CD1c-positive myeloid dendritic cell (primary cell): ENCODE results near the gene BCL10.
A peak's percentile ranks its signal among the peaks of the same experiment; 100 is the strongest.

Source experiments
- DNase-seq: peaks from one replicate; pipeline ENCODE4 v3.0.0-alpha.2; 2016; ENCODE audit errors: extremely low spot score

BCL10 gene

GRCh38 chr1:85297855-85298629, 21.6 kb upstream of the BCL10 start:
- DNase-seq = peak; percentile 8

GRCh38 chr1:85297538-85297854, 21.1 kb upstream of the BCL10 start:
- DNase-seq = no peak

- DNase-seq = no peak
Observed at GRCh38 chr1:85296980-85297379, 20.5 kb upstream of the BCL10 start.

- DNase-seq = no peak
Observed at GRCh38 chr1:85295654-85296053, 19.2 kb upstream of the BCL10 start.

GRCh38 chr1:85295006-85295431, 18.6 kb upstream of the BCL10 start:
- no peak for DNase-seq

- DNase-seq = no peak
Observed at GRCh38 chr1:85290826-85291225, 14.4 kb upstream of the BCL10 start.

- DNase-seq = no peak
Observed at GRCh38 chr1:85289848-85290335, 13.5 kb upstream of the BCL10 start.

- no peak for DNase-seq
Observed at GRCh38 chr1:85289207-85289847, 12.9 kb upstream of the BCL10 start.

- no peak for DNase-seq
Observed at GRCh38 chr1:85284202-85284601, 7.8 kb upstream of the BCL10 start.

GRCh38 chr1:85283475-85284199, 7.2 kb upstream of the BCL10 start:
- no peak for DNase-seq

- no peak for DNase-seq
Observed at GRCh38 chr1:85282424-85282823, 6.0 kb upstream of the BCL10 start.

- DNase-seq = no peak
Observed at GRCh38 chr1:85280636-85281035, 4.2 kb upstream of the BCL10 start.

- no peak for DNase-seq
Observed at GRCh38 chr1:85279458-85280080, 3.1 kb upstream of the BCL10 start.

GRCh38 chr1:85278853-85279314, 2.5 kb upstream of the BCL10 start:
- peak; percentile 84 for DNase-seq

GRCh38 chr1:85277802-85278201, 1.4 kb upstream of the BCL10 start:
- peak; percentile 13 for DNase-seq

- DNase-seq = no peak
Observed at GRCh38 chr1:85276978-85277639, 677 bp upstream of the BCL10 start.

GRCh38 chr1:85275701-85276214, 674 bp downstream of the BCL10 start:
- DNase-seq = peak; percentile 49

- DNase-seq = peak; percentile 83
Observed at GRCh38 chr1:85274969-85275453, 1.4 kb downstream of the BCL10 start.

- DNase-seq = no peak
Observed at GRCh38 chr1:85273397-85273796, 3.0 kb downstream of the BCL10 start.

- DNase-seq = no peak
Observed at GRCh38 chr1:85268801-85269585, 7.4 kb downstream of the BCL10 start.
